Endodermal cell (in vitro differentiated cells): Measurements from ENCODE around the gene RNF114. TPM values are rescaled to one million over a fixed set of nuclear protein-coding genes. Genes with fewer than 3 reads are reported as not detected.

Experiments used
- DNase-seq: peaks from one replicate; pipeline ENCODE4 v3.0.0-alpha.2; 2017
- H3K27ac ChIP-seq: 2 replicates; pipeline ENCODE4 v1.5.1; 2013; ENCODE audit warnings: mild to moderate bottlenecking, low read depth, low read length, moderate library complexity
- H3K27me3 ChIP-seq: 2 replicates; pipeline ENCODE4 v1.6.1; 2013; ENCODE audit warnings: mild to moderate bottlenecking, low read length, moderate library complexity; ENCODE audit not compliant: insufficient read depth, control insufficient read depth, poor library complexity, severe bottlenecking
- H3K36me3 ChIP-seq: 2 replicates; pipeline ENCODE4 v1.7.0; 2013; ENCODE audit warnings: mild to moderate bottlenecking, low read length, moderate library complexity; ENCODE audit not compliant: control insufficient read depth, insufficient read depth
- H3K4me1 ChIP-seq: one replicate; pipeline ENCODE4 v1.7.0; 2013; ENCODE audit warnings: low read length; ENCODE audit not compliant: control insufficient read depth, insufficient read depth
- H3K4me3 ChIP-seq: 2 replicates; pipeline ENCODE4 v1.5.1; 2013; ENCODE audit warnings: mild to moderate bottlenecking, low read length, moderate library complexity
- H3K9ac ChIP-seq: 2 replicates; pipeline ENCODE4 v1.6.1; 2013; ENCODE audit warnings: mild to moderate bottlenecking, low read length, moderate library complexity; ENCODE audit not compliant: poor library complexity, severe bottlenecking; ENCODE audit errors: extremely low read depth
- H3K9me3 ChIP-seq: 2 replicates; pipeline ENCODE4 v1.6.1; 2013; ENCODE audit warnings: mild to moderate bottlenecking, low read length, moderate library complexity; ENCODE audit not compliant: control insufficient read depth
- H3K27ac Mint-ChIP-seq: 2 replicates; pipeline ENCODE4 v1.8.0; 2020; ENCODE audit warnings: mixed read lengths
- H3K27me3 Mint-ChIP-seq: 2 replicates; pipeline ENCODE4 v1.8.0; 2021; ENCODE audit warnings: mild to moderate bottlenecking, mixed read lengths; ENCODE audit not compliant: insufficient read depth
- H3K36me3 Mint-ChIP-seq: 2 replicates; pipeline ENCODE4 v1.8.0; 2020; ENCODE audit warnings: low read depth, mixed read lengths
- H3K4me1 Mint-ChIP-seq: 2 replicates; pipeline ENCODE4 v1.8.0; 2020; ENCODE audit warnings: mixed read lengths
- H3K4me3 Mint-ChIP-seq: 2 replicates; pipeline ENCODE4 v1.8.0; 2020; ENCODE audit warnings: mild to moderate bottlenecking, moderate library complexity, mixed read lengths
- H3K9me3 Mint-ChIP-seq: 2 replicates; pipeline ENCODE4 v1.8.0; 2020; ENCODE audit warnings: mild to moderate bottlenecking, mixed read lengths
- WGBS, 2 experiments: methylation state at CpG; one replicate each; pipeline versions ENCODE4 v1.1.5 to v1.1.7; 2013; ENCODE audit warnings: missing lambda C conversion rate in 2 of 2, mixed read lengths in 1 of 2; ENCODE audit not compliant: insufficient coverage in 1 of 2, insufficient read length in 1 of 2; 5-methylcytosine and 5-hydroxymethylcytosine counted together
- total RNA-seq, 2 donors: library from RNA; stranded (reverse); fragmentation: NEBNext Ultra II Directional in 1 of 2; extraction: Animal tissue kit (Norgen Biotek cat#: 25700) in 1 of 2; gene quantifications; 2 replicates in 1 of 2; 3 replicates in 1 of 2; pipeline ENCODE4 v1.2.1, GENCODE V29; 2021
- TF ChIP-seq, protein P1 (sequence below): fragments of 200-600 bp; sonication (generic); conservative IDR thresholded peaks from 2 replicates; pipeline ENCODE4 v1.5.0; 2021; ENCODE audit warnings: antibody characterized with exemption, mild to moderate bottlenecking

RNF114 gene
- total RNA-seq, 2 donors from 2014 or later, result 48.8 to 52.5 TPM

DNA sequence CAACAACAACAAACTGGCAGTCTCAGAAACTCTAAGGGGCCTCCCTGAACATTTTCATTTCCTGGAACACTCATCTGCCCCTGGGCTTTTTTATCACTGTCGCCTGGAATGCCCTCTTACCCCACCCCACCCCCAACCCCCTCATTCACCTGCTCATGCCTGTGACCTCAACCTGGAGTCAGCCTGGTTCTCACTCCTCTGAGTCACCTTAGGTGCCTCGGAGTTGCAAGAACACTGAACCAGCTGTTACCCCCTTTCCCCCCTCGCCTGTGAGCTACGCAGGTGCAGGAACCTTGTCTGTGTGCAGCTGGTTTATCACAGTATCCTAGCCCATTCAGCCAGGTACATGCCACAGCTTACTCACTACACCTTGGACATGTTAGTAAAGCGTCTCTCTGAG is 33.7 kb downstream of the RNF114 start:
- H3K27ac ChIP-seq, result no peak overlapping the region
- H3K9ac ChIP-seq, result no peak overlapping the region
- DNase-seq, result no peak
- TF ChIP-seq, protein P1, sequence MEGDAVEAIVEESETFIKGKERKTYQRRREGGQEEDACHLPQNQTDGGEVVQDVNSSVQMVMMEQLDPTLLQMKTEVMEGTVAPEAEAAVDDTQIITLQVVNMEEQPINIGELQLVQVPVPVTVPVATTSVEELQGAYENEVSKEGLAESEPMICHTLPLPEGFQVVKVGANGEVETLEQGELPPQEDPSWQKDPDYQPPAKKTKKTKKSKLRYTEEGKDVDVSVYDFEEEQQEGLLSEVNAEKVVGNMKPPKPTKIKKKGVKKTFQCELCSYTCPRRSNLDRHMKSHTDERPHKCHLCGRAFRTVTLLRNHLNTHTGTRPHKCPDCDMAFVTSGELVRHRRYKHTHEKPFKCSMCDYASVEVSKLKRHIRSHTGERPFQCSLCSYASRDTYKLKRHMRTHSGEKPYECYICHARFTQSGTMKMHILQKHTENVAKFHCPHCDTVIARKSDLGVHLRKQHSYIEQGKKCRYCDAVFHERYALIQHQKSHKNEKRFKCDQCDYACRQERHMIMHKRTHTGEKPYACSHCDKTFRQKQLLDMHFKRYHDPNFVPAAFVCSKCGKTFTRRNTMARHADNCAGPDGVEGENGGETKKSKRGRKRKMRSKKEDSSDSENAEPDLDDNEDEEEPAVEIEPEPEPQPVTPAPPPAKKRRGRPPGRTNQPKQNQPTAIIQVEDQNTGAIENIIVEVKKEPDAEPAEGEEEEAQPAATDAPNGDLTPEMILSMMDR, result no peak
- Mint-ChIP-seq H3K9me3 (no peaks in the 10 kb centered on the region), H3K27ac (no peak overlapping the region), H3K27me3 (no peaks in the 10 kb centered on the region), H3K4me1 (peaks cover 16% of the 10 kb centered on the region), H3K4me3 (no peak overlapping the region), H3K36me3 (no peaks in the 10 kb centered on the region)
- no peaks in the 10 kb centered on the region for H3K27me3 ChIP-seq
- WGBS, 2 experiments, result 74 to 78% methylated on average over 5 of the region's 5 CpGs
- H3K9me3 ChIP-seq, result no peaks in the 10 kb centered on the region
- H3K4me1 ChIP-seq, result no peaks in the 10 kb centered on the region
- H3K4me3 ChIP-seq, result no peak overlapping the region
- H3K36me3 ChIP-seq, result no peaks in the 10 kb centered on the region

DNA sequence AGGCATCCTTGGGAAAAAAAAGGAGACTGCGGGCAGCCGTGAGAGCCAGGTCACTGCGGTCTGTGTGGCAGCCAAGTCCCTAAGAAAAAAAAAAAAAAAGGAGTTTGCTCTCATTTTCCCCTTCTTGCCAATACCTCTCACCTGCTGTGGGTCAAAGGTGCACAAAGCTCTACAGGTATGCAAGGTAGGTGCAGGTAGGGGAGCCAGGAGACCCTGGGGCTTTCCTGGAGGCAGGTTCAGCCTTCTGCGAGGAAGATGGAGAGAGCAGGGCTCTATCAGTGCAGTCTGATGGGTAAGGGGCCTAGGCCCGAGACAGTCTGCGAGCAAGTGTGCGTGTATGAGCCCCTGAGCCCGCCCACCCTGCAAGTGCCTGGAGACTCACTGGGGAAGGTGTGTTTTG is 34.3 kb downstream of the RNF114 start:
- H3K4me3 Mint-ChIP-seq, result no peak overlapping the region
- 92 to 100% methylated on average over 4 to 8 of the region's 8 CpGs for WGBS, 2 experiments
- Histone ChIP-seq H3K9ac (no peak overlapping the region), H3K27ac (no peak overlapping the region), H3K9me3 (no peaks in the 10 kb centered on the region), H3K27me3 (no peaks in the 10 kb centered on the region), H3K4me3 (no peak overlapping the region), H3K4me1 (no peaks in the 10 kb centered on the region), H3K36me3 (no peaks in the 10 kb centered on the region)
- no peaks in the 10 kb centered on the region for H3K9me3 Mint-ChIP-seq
- no peaks in the 10 kb centered on the region for H3K36me3 Mint-ChIP-seq
- no peak overlapping the region for H3K27ac Mint-ChIP-seq
- no peaks in the 10 kb centered on the region for H3K27me3 Mint-ChIP-seq
- TF ChIP-seq, protein P1, result no peak
- H3K4me1 Mint-ChIP-seq, result peaks cover 11% of the 10 kb centered on the region
- DNase-seq, result no peak

DNA sequence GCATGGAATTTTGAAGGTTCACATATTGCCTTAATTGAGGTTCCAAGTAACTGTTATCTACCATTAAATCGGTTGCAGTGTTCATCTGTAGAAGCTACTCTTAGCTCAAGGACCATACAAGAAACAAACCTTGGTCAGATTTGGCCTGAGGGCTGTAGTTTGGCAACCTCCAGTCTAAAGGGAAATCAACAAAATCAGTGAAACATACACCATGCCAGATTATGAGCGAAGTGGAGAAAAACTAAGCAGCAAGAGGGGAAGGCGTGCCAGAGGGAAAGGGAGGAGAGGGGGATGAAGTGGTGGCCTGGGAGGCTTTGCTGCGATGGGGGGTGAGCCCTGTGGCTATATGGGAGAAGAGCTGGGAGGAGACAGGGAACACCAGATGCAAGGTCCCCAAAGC is 37.8 kb downstream of the RNF114 start:
- Histone ChIP-seq H3K36me3 (no peaks in the 10 kb centered on the region), H3K9ac (no peak overlapping the region), H3K4me1 (no peaks in the 10 kb centered on the region), H3K4me3 (no peak overlapping the region), H3K9me3 (no peaks in the 10 kb centered on the region), H3K27ac (no peak overlapping the region), H3K27me3 (no peaks in the 10 kb centered on the region)
- TF ChIP-seq, protein P1, result no peak
- Mint-ChIP-seq H3K4me3 (no peak overlapping the region), H3K9me3 (no peaks in the 10 kb centered on the region), H3K4me1 (peaks cover 7% of the 10 kb centered on the region), H3K36me3 (no peaks in the 10 kb centered on the region), H3K27me3 (peaks cover 3% of the 10 kb centered on the region), H3K27ac (no peak overlapping the region)
- 90 to 98% methylated on average over 4 of the region's 4 CpGs for WGBS, 2 experiments
- no peak for DNase-seq
